Spinal cord (tissue), 10 donors: Measurements from ENCODE around the gene MTA2. TPM values are rescaled to one million over a fixed set of nuclear protein-coding genes. Genes with fewer than 3 reads are reported as not detected.
A peak's percentile ranks its signal among the peaks of the same experiment; 100 is the strongest.
"Not testable (repeated sequence)": the region's sequence is repeated elsewhere in the genome, so short reads cannot be mapped to it uniquely, and the experiment has no call there.

Source experiments
- DNase-seq, 6 donors: peaks; one replicate each; pipeline versions ENCODE4 v3.0.0 to v3.0.0-alpha.2; 2013 to 2015; ENCODE audit warnings: low spot score in 6 of 6, low read depth in 4 of 6
- H3K27ac ChIP-seq: one replicate; pipeline ENCODE4 v1.5.1; 2013; ENCODE audit warnings: low read depth, low read length, control low read depth
- H3K27me3 ChIP-seq: one replicate; pipeline ENCODE4 v1.6.1; 2013; ENCODE audit warnings: low read length; ENCODE audit not compliant: control insufficient read depth, insufficient read depth
- H3K36me3 ChIP-seq: one replicate; pipeline ENCODE4 v1.6.1; 2013; ENCODE audit warnings: low read length; ENCODE audit not compliant: control insufficient read depth, insufficient read depth
- H3K4me1 ChIP-seq: one replicate; pipeline ENCODE4 v1.6.1; 2013; ENCODE audit warnings: low read length; ENCODE audit not compliant: control insufficient read depth, insufficient read depth
- H3K4me3 ChIP-seq: one replicate; pipeline ENCODE4 v1.5.1; 2013; ENCODE audit warnings: low read depth, low read length, control low read depth
- H3K9me3 ChIP-seq: one replicate; pipeline ENCODE4 v1.6.1; 2013; ENCODE audit warnings: low read length; ENCODE audit not compliant: control insufficient read depth, insufficient read depth
- WGBS: methylation state at CpG from one replicate; pipeline ENCODE4 v1.1.5; 2013; ENCODE audit warnings: missing lambda C conversion rate; ENCODE audit not compliant: insufficient coverage; 5-methylcytosine and 5-hydroxymethylcytosine counted together
- long read RNA-seq, 4 donors: transcript quantifications; one replicate each; lab custom pipeline, GENCODE V29; 2026
- polyA plus RNA-seq, 2 donors: library from polyadenylated mRNA; unstranded; fragments of 120-200 nt; gene quantifications; one replicate each; pipeline ENCODE4 v1.2.1, GENCODE V29; 2013; ENCODE audit not compliant: insufficient read length in 2 of 2
- total RNA-seq, 2 donors: library from RNA; depleted of rRNA in 1 of 2; stranded (reverse); fragments of 120-200 nt in 1 of 2; fragments of >200 nt in 1 of 2; gene quantifications; one replicate each; pipeline versions ENCODE4 v1.2.3 to v1.2.4, GENCODE V29; 2013 to 2014
- donor health status: healthy.

MTA2 gene
- total RNA-seq (10 to 100 TPM; 72.9 to 88.0 TPM), polyA plus RNA-seq (10 to 100 TPM; 82.1 to 91.6 TPM)
- long read RNA-seq, donor 1, transcript MTA2-201 (18 exons, 3,058 nt), result major isoform, 8 of 17 reads
- long read RNA-seq, donor 1, partial matches to known transcripts, result 6 of 17 reads
- long read RNA-seq, donor 1, other reads (novel, unspliced or antisense), result 0 of 17 reads
- long read RNA-seq, donor 2, partial matches to known transcripts, result 11 of 11 reads
- long read RNA-seq, donor 2, other reads (novel, unspliced or antisense), result 0 of 11 reads
- long read RNA-seq, donor 3, partial matches to known transcripts, result 5 of 7 reads
- long read RNA-seq, donor 3, other reads (novel, unspliced or antisense), result 0 of 7 reads
- long read RNA-seq, donor 4, partial matches to known transcripts, result 6 of 11 reads
- long read RNA-seq, donor 4, other reads (novel, unspliced or antisense), result 0 of 11 reads

- DNase-seq, result peak; percentile 95 to 99 (median 98)
- peaks cover 28% of the 10 kb centered on the region for H3K4me1 ChIP-seq
Measured at GRCh38 chr11:62601372-62602140, at the start of gene MTA2. MTA2 (minus strand) TSS chr11:62601865; CDS start chr11:62601450, 415 bp downstream.

GRCh38 chr11:62650283-62650682, 48.6 kb upstream of the MTA2 start:
- not testable (repeated sequence) for DNase-seq, H3K27me3 ChIP-seq
- WGBS, result 89% methylated on average over 8 of the region's 12 CpGs

More at GRCh38 chr11:62601372-62602140, at the start of gene MTA2:
- WGBS, result under 1% methylated on average over 83 of the region's 83 CpGs
- Histone ChIP-seq H3K36me3 (peaks cover 37% of the 10 kb centered on the region), H3K27me3 (no peaks in the 10 kb centered on the region), H3K4me3 (peak within 1 kb of the TSS; percentile 70), H3K9me3 (no peaks in the 10 kb centered on the region), H3K27ac (peak within 1 kb of the TSS; percentile 91)

DNA sequence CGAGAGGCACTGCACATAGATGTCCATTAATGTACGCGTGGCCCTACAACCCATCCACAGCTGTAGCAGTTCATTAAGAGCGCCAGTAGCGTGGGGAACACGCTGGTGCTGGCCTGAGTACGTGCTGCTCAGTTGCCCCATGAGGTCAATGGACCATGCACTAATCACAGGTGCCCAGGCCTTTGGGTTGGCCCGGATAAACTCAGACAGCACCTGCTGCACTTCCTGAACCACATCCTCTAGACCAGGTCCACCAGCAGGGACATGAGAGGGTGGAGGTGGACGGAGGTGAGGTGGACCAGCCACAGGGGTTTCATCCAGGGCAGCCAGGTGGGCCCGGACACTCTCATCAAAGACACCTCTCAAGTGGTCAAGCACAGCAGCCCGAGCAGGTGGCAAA, 47.8 kb upstream of the MTA2 start:
- Histone ChIP-seq H3K4me1 (peaks cover 37% of the 10 kb centered on the region), H3K4me3 (no peak overlapping the region), H3K36me3 (peaks cover 37% of the 10 kb centered on the region), H3K27me3 (no peaks in the 10 kb centered on the region), H3K27ac (no peak overlapping the region), H3K9me3 (no peaks in the 10 kb centered on the region)
- DNase-seq, result no peak
- 97% methylated on average over 11 of the region's 11 CpGs for WGBS

More at GRCh38 chr11:62650283-62650682, 48.6 kb upstream of the MTA2 start:
- H3K4me3 ChIP-seq, H3K27ac ChIP-seq, H3K9me3 ChIP-seq: not testable (repeated sequence)
- Histone ChIP-seq H3K36me3 (peaks cover 32% of the 10 kb centered on the region), H3K4me1 (peaks cover 31% of the 10 kb centered on the region)

DNA sequence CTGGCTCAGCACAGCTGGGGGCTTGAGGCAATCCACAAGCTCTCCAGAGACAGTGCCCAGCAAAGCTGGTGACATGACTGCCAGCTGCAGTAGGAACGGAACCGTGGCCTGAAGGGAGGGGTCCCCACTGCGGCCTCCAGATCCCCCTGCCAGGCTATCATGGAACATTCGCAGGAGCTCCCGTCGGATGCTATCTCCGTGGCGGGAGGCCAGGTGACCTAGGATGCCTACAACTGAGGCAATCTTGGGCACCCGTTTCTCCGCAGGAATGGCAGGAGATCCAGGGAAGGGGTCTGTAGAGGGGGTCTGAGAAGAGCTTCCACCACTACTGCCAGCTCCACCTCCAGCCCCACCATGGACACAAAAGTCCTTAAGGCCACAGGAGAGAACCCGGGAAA, 47.3 kb upstream of the MTA2 start:
- Histone ChIP-seq H3K27me3 (no peaks in the 10 kb centered on the region), H3K36me3 (peaks cover 42% of the 10 kb centered on the region), H3K9me3 (no peaks in the 10 kb centered on the region), H3K27ac (no peak overlapping the region), H3K4me1 (peaks cover 37% of the 10 kb centered on the region), H3K4me3 (no peak overlapping the region)
- no peak for DNase-seq
- WGBS, result 89% methylated on average over 8 of the region's 11 CpGs

GRCh38 chr11:62648185-62648966, 46.7 kb upstream of the MTA2 start:
- Histone ChIP-seq H3K9me3 (no peaks in the 10 kb centered on the region), H3K27ac (no peak overlapping the region), H3K36me3 (peaks cover 48% of the 10 kb centered on the region), H3K4me1 (peaks cover 37% of the 10 kb centered on the region), H3K4me3 (no peak overlapping the region), H3K27me3 (no peaks in the 10 kb centered on the region)
- 92% methylated on average over 24 of the region's 24 CpGs for WGBS
- no peak for DNase-seq

DNA sequence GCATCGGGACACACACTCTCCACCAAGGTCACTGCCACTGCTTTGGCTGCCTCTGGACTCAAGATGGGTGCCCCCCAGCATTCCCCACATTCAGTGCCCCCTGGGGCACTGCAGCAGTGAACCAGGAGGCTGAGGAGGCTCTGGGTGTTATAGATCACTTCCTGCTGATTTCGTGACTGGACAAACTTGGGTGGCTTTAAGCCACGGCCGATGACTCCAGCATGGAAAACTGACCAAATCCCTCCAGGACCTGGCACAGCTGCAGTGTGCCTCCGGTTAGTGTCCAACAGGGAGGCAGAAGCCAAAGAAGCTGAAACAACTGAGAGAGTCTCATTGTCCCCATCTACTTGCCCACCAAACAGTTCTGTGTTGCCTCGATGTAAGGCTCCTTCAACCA, 45.9 kb upstream of the MTA2 start:
- WGBS, result 88% methylated on average over 6 of the region's 6 CpGs
- H3K27ac ChIP-seq, result no peak overlapping the region
- peaks cover 52% of the 10 kb centered on the region for H3K36me3 ChIP-seq
- no peaks in the 10 kb centered on the region for H3K9me3 ChIP-seq
- peaks cover 33% of the 10 kb centered on the region for H3K4me1 ChIP-seq
- no peak overlapping the region for H3K4me3 ChIP-seq
- H3K27me3 ChIP-seq, result no peaks in the 10 kb centered on the region
- no peak for DNase-seq

DNA sequence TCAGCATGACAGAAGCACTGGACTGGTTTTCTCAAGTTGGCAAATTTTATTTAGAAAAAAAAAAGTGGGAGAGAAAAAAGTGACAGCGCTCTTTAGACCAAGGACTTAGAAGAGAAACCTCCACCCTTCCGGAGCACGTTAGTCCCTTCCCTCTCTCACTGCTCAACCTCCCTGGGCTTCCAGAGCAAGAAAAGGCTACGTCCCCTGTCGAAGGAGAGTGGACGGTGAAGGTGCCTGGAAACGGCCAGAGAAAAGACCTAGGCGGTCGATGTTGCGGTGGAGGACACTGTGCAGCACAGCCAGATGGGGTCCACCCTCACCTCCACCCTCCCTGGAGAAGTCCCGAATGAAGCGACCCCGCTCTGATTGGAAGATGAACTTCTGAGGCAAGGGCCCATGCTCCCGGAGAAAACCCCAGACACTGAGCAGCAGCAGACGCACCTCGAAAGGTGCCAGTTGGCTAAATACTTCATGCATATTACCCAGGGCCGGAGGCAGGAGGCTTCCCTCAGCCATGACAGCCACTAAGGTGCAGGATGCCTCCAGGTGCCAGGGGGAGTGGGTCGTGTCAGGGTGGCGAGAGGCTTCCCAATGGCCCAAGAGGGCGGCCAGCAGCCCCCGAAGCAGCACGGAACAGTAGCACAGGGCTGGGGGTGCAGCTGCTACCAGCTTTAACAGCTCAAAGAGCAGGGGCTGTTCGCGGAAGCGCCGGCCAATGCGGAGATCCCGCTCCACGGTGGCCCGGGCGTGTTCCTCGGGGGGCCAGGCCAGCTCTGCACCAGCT, 45.4 kb upstream of the MTA2 start:
- H3K27me3 ChIP-seq, result no peaks in the 10 kb centered on the region
- no peaks in the 10 kb centered on the region for H3K9me3 ChIP-seq
- WGBS, result 81% methylated on average over 23 of the region's 32 CpGs
- peak overlapping the region; percentile 33 for H3K27ac ChIP-seq
- peak overlapping the region; percentile 99 for H3K4me3 ChIP-seq
- peaks cover 29% of the 10 kb centered on the region for H3K4me1 ChIP-seq
- H3K36me3 ChIP-seq, result peaks cover 52% of the 10 kb centered on the region
- DNase-seq, result no peak

DNA sequence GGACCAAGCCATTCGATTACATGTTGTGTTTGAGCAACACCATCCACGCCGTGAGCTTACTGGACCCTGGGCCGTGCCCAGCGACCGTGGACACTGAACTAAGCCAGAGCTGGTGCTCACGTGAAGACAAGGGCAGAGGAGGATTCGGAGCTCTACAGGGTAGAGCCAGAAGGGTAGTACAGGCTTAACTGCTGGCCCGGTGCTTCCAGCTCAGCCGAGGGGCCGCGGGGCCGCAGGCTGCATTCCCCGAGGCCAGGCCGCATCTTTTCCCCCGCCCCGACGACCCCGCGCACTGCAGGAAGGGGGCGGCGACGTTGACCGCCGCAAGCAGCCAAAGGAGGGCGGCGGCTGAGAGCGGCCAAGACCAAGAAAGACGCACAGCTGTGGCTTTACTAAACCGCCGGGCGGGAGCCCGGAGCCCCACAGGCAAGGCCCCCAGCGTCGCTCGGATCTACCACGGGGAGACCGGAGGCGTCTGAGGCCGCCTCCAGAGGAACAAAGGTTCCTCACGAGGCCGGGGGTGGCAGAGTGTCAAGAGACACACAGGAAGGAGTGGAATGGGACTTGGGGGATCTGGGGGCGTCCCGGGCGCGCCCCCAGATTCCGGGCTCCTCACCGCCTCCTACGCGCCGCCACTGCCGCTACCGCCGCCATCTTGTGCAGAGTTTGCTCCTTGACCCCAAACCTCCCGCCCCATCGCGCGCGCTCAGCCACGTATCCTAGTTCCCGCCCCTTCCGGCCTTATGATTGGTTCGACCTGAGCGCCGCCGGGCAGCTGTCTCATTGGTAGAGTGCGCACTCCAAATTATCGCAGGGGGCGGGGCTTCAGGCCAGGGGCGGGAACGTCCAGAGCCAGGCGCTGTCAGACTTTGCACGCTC, 44.5 kb upstream of the MTA2 start, which contains the start of gene GANAB:
GANAB (minus strand) TSS at position 668 of the 879 bp plus-strand sequence; CDS start at position 654, 14 bp downstream.
- Histone ChIP-seq H3K9me3 (no peaks in the 10 kb centered on the region), H3K36me3 (peaks cover 52% of the 10 kb centered on the region), H3K27me3 (no peaks in the 10 kb centered on the region), H3K4me3 (peak within 1 kb of the TSS; percentile 99), H3K4me1 (peaks cover 23% of the 10 kb centered on the region), H3K27ac (peak within 1 kb of the TSS; percentile 98)
- 0% methylated on average over 73 of the region's 73 CpGs for WGBS
- peak; percentile 88 to 99 (median 97) for DNase-seq
